ENCODE data around the gene FBXL20.
A peak's percentile ranks its signal among the peaks of the same experiment; 100 is the strongest.

Gene FBXL20

DNA sequence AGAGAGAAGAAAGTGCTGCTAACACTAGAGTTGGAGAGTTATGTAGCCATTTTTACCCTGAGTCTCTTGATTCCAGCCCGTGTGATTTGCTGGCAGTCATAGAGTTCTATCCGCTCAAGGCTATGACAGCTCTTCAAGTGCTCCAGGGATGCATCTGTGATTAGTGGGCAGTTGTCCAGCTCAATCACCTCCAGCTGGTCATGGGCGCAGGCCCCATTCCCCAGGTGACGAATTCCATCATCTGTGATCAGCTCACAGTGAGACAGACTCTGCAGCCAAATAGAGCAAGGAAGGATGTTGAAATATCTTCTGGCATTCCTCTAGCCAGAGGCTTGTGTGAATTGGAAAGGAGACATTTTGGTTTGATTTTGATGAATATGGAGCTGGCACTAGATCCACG lies 137.3 kb downstream of the FBXL20 start:
- CTCF ChIA-PET = interaction anchor here (0.6 to 2.6 kb wide), 6 partner anchors 9 to 290 kb away, joined by 3 to 14 read pairs (median 3); no protein-coding TSS in a partner anchor
- no peak overlapping the region for H3K27ac ChIP-seq (ENCODE audit: extremely low read depth, low read depth, low read length)
- no peak for TF ChIP-seq ZNF202 (tag by site-specific recombination; IDR thresholded peaks at IDR 0.05; ENCODE audit: borderline replicate concordance)
- no peak for TF ChIP-seq ZNF16 (tag by site-specific recombination; IDR thresholded peaks at IDR 0.05; ENCODE audit: low read depth)
- no peak for TF ChIP-seq ZNF302 (tag by site-specific recombination; IDR thresholded peaks at IDR 0.05; ENCODE audit: low read depth)
- no peak for TF ChIP-seq ZNF544 (tag by site-specific recombination; IDR thresholded peaks at IDR 0.05)
- TF ChIP-seq ZNF121 (tag by site-specific recombination; IDR thresholded peaks at IDR 0.05) = no peak
- TF ChIP-seq ZNF654 (tag by site-specific recombination; IDR thresholded peaks at IDR 0.05; ENCODE audit: low read depth) = no peak
- TF ChIP-seq ZNF114 (tag by site-specific recombination; IDR thresholded peaks at IDR 0.05) = no peak
- TF ChIP-seq, protein P1, sequence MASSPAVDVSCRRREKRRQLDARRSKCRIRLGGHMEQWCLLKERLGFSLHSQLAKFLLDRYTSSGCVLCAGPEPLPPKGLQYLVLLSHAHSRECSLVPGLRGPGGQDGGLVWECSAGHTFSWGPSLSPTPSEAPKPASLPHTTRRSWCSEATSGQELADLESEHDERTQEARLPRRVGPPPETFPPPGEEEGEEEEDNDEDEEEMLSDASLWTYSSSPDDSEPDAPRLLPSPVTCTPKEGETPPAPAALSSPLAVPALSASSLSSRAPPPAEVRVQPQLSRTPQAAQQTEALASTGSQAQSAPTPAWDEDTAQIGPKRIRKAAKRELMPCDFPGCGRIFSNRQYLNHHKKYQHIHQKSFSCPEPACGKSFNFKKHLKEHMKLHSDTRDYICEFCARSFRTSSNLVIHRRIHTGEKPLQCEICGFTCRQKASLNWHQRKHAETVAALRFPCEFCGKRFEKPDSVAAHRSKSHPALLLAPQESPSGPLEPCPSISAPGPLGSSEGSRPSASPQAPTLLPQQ (tag by site-specific recombination; IDR thresholded peaks at IDR 0.05) = no peak
- no peak for TF ChIP-seq ZNF274 (IDR thresholded peaks at IDR 0.05; ENCODE audit: low read length)
- TF ChIP-seq ZNF274 (tag by site-specific recombination; IDR thresholded peaks at IDR 0.05; ENCODE audit: borderline replicate concordance) = no peak
- no peak for TF ChIP-seq ZBTB17 (tag by site-specific recombination; IDR thresholded peaks at IDR 0.05)
- TF ChIP-seq EGR2 (tag by site-specific recombination; IDR thresholded peaks at IDR 0.05; ENCODE audit: low read depth) = no peak
- TF ChIP-seq, protein P2, sequence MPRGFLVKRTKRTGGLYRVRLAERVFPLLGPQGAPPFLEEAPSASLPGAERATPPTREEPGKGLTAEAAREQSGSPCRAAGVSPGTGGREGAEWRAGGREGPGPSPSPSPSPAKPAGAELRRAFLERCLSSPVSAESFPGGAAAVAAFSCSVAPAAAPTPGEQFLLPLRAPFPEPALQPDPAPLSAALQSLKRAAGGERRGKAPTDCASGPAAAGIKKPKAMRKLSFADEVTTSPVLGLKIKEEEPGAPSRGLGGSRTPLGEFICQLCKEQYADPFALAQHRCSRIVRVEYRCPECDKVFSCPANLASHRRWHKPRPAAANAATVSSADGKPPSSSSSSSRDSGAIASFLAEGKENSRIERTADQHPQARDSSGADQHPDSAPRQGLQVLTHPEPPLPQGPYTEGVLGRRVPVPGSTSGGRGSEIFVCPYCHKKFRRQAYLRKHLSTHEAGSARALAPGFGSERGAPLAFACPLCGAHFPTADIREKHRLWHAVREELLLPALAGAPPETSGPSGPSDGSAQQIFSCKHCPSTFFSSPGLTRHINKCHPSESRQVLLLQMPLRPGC (tag by site-specific recombination; IDR thresholded peaks at IDR 0.05) = no peak
- TF ChIP-seq, protein P3, sequence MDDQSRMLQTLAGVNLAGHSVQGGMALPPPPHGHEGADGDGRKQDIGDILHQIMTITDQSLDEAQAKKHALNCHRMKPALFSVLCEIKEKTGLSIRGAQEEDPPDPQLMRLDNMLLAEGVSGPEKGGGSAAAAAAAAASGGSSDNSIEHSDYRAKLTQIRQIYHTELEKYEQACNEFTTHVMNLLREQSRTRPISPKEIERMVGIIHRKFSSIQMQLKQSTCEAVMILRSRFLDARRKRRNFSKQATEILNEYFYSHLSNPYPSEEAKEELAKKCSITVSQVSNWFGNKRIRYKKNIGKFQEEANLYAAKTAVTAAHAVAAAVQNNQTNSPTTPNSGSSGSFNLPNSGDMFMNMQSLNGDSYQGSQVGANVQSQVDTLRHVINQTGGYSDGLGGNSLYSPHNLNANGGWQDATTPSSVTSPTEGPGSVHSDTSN (CRISPR knock-in tag; IDR thresholded peaks at IDR 0.05) = no peak
- no peak for TF ChIP-seq KLF7 (tag by site-specific recombination; IDR thresholded peaks at IDR 0.05; ENCODE audit: borderline replicate concordance)
- no peak for TF ChIP-seq ZNF223 (tag by site-specific recombination; IDR thresholded peaks at IDR 0.05)

DNA sequence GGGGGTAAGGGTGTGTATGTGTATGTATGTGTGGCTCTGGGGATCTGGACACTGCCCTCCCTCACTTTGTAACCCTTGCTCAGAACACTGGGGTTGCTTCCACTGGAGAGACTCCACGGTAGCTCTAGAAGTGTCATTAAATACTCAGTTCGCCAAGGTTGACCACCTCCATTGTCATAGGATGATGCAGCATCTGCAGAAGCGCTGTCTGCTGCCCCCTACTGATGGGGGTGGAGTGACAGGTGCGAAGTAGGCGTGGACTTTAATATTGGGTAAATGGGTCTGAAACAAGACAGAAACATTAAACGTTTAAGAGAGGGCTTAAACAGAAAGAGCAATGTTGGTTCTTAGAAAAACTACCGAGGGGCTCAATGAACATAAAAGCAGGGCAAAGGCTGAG lies 140.1 kb downstream of the FBXL20 start:
- TF ChIP-seq, protein P4, sequence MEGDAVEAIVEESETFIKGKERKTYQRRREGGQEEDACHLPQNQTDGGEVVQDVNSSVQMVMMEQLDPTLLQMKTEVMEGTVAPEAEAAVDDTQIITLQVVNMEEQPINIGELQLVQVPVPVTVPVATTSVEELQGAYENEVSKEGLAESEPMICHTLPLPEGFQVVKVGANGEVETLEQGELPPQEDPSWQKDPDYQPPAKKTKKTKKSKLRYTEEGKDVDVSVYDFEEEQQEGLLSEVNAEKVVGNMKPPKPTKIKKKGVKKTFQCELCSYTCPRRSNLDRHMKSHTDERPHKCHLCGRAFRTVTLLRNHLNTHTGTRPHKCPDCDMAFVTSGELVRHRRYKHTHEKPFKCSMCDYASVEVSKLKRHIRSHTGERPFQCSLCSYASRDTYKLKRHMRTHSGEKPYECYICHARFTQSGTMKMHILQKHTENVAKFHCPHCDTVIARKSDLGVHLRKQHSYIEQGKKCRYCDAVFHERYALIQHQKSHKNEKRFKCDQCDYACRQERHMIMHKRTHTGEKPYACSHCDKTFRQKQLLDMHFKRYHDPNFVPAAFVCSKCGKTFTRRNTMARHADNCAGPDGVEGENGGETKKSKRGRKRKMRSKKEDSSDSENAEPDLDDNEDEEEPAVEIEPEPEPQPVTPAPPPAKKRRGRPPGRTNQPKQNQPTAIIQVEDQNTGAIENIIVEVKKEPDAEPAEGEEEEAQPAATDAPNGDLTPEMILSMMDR (tag by site-specific recombination; IDR thresholded peaks at IDR 0.05) = peak; percentile 29; the same call in 1 of the 2 replicates
- TF ChIP-seq ZNF624 (tag by site-specific recombination; IDR thresholded peaks at IDR 0.05) = no peak
- H3K4me1 ChIP-seq (ENCODE audit: control insufficient read depth, insufficient read depth, low read length) = peaks cover 5% of the 10 kb centered on the region; the same call in 1 of the 2 replicates
- H3K4me3 ChIP-seq (ENCODE audit: low read depth, low read length) = no peak overlapping the region
- no peaks in the 10 kb centered on the region for H3K9me3 ChIP-seq (ENCODE audit: control insufficient read depth, insufficient read depth, low read depth, low read length)
- CTCF ChIA-PET = interaction anchor here (0.6 to 1.2 kb wide), 10 partner anchors 9 to 239 kb away, joined by 3 to 8 read pairs (median 4); no protein-coding TSS in a partner anchor
- no peak overlapping the region for H3K27ac ChIP-seq (ENCODE audit: extremely low read depth, low read depth, low read length)
- H3K36me3 ChIP-seq (ENCODE audit: control insufficient read depth in 2 of 2, insufficient read depth in 1 of 2, low read length in 2 of 2) = peaks cover 54 to 70% of the 10 kb centered on the region in 2 experiments
- POLR2A ChIA-PET = no interaction called here

More for the DNA sequence above, 137.3 kb downstream of the FBXL20 start:
- POLR2A ChIA-PET = no interaction called here
- H3K9me3 ChIP-seq (ENCODE audit: control insufficient read depth, insufficient read depth, low read depth, low read length) = no peaks in the 10 kb centered on the region
- no peaks in the 10 kb centered on the region for H3K4me1 ChIP-seq (ENCODE audit: control insufficient read depth, insufficient read depth, low read length)
- no peak overlapping the region for H3K4me3 ChIP-seq (ENCODE audit: low read depth, low read length)
- H3K36me3 ChIP-seq (ENCODE audit: control insufficient read depth in 2 of 2, insufficient read depth in 1 of 2, low read length in 2 of 2) = peaks cover 73 to 75% of the 10 kb centered on the region in 2 experiments

Measured in HEK293 (cell line).